HepG2 (cell line): ENCODE results near the gene PKD2L1. TPM values are rescaled to one million over a fixed set of nuclear protein-coding genes. Genes with fewer than 3 reads are reported as not detected.

ENCODE experiments used
- ARID5B ChIP-seq: IDR thresholded peaks from 2 replicates; pipeline ENCODE4 v1.4.0; 2020; ENCODE audit warnings: mild to moderate bottlenecking, missing genetic modification reagents
- CBFB ChIP-seq: sonication (generic); formaldehyde crosslinking; IDR thresholded peaks from 2 replicates; pipeline ENCODE4 v1.4.0; 2020; ENCODE audit warnings: missing genetic modification reagents
- CEBPG ChIP-seq: IDR thresholded peaks from 2 replicates; pipeline ENCODE4 v1.6.1; 2016
- FOXK2 ChIP-seq: fragments of 450-650 bp; IDR thresholded peaks from 2 replicates; pipeline ENCODE4 v1.6.1; 2016
- FOXP4 ChIP-seq: sonication (generic); formaldehyde crosslinking; IDR thresholded peaks from 2 replicates; pipeline ENCODE4 v1.4.0; 2020; ENCODE audit warnings: missing genetic modification reagents
- POLR2A ChIP-seq, 2 experiments: IDR thresholded peaks; 2 replicates each; pipeline ENCODE4 v1.6.1; 2011; ENCODE audit warnings: low read depth in 2 of 2, low read length in 2 of 2, mild to moderate bottlenecking in 1 of 2, moderate library complexity in 1 of 2; ENCODE audit not compliant: insufficient read depth in 1 of 2
- PRDM4 ChIP-seq: sonication (generic); formaldehyde crosslinking; IDR thresholded peaks from 2 replicates; pipeline ENCODE4 v1.9.0; 2021; ENCODE audit warnings: missing genetic modification reagents, borderline replicate concordance
- SMARCC2 ChIP-seq: fragments of 450-650 bp; IDR thresholded peaks from 2 replicates; pipeline ENCODE4 v1.6.1; 2017; ENCODE audit warnings: antibody characterized with exemption, mild to moderate bottlenecking
- SP5 ChIP-seq: IDR thresholded peaks from 2 replicates; pipeline ENCODE4 v1.6.1; 2016; ENCODE audit warnings: low read depth, borderline replicate concordance
- TCF7 ChIP-seq: sonication (generic); IDR thresholded peaks from 2 replicates; pipeline ENCODE4 v1.6.1; 2016; ENCODE audit warnings: antibody characterized with exemption, low read depth
- ZBTB7B ChIP-seq: sonication (generic); formaldehyde crosslinking; IDR thresholded peaks from 2 replicates; pipeline ENCODE4 v1.4.0; 2020; ENCODE audit warnings: missing genetic modification reagents
- ZNF446 ChIP-seq: sonication (generic); formaldehyde crosslinking; IDR thresholded peaks from 2 replicates; pipeline ENCODE4 v1.5.0; 2020; ENCODE audit warnings: mild to moderate bottlenecking, missing genetic modification reagents
- ZNF766 ChIP-seq: sonication (generic); formaldehyde crosslinking; IDR thresholded peaks from 2 replicates; pipeline ENCODE4 v1.5.0; 2020; ENCODE audit warnings: missing genetic modification reagents, borderline replicate concordance
- polyA plus RNA-seq, 8 experiments: library from polyadenylated mRNA; depleted of rRNA in 3 of 8; stranded (reverse) in 7 of 8; unstranded in 1 of 8; fragments of >200 nt; fragmentation: Illumina TruSeq in 4 of 8; extraction: Trizol in 4 of 8; gene quantifications; 2 replicates each; pipeline versions ENCODE4 v1.2.1 to v1.2.3, GENCODE V29; 2011 to 2016; ENCODE audit warnings: low read depth in 4 of 8, missing spikeins in 1 of 8, mixed read lengths in 1 of 8; ENCODE audit not compliant: insufficient read depth in 1 of 8
- total RNA-seq, 5 experiments: library from RNA; depleted of rRNA; stranded (reverse); fragments of >200 nt; fragmentation: Illumina TruSeq; extraction: Trizol; gene quantifications; 2 replicates each; pipeline ENCODE4 v1.2.3, GENCODE V29; 2016; ENCODE audit warnings: low read depth in 1 of 5

PKD2L1 gene
- total and polyA plus RNA-seq, 2 of the 13 experiments (the other 11 are each of a cell fraction or from before 2014, with no cell fraction given): 0.07 to 0.15 TPM

- peak; percentile 61; the same call in 1 of the 2 replicates for TF ChIP-seq FOXP4 (CRISPR knock-in tag)
- TF ChIP-seq SP5 (CRISPR knock-in tag): peak; percentile 63; the same call in 1 of the 2 replicates
- 0 out of 2 replicates have a peak, but pooled peaks have one; percentile 38 for TF ChIP-seq ARID5B (CRISPR knock-in tag)
- TF ChIP-seq CEBPG (CRISPR knock-in tag): 0 out of 2 replicates have a peak, but pooled peaks have one; percentile 5
- TF ChIP-seq POLR2A (IDR thresholded peaks at IDR 0.05; ENCODE audit: insufficient read depth in 1 of 2, low read depth in 2 of 2, low read length in 2 of 2): 0 out of 4 replicates have a peak, but pooled peaks of 1 of the 2 experiments have one; percentile 25
- TF ChIP-seq TCF7: peak; percentile 9; the same call in 1 of the 2 replicates
- TF ChIP-seq ZNF766 (CRISPR knock-in tag): no peak
- 0 out of 2 replicates have a peak, but pooled peaks have one; percentile 8 for TF ChIP-seq FOXK2
- no peak for TF ChIP-seq SMARCC2
- TF ChIP-seq CBFB: no peak
- TF ChIP-seq PRDM4: no peak
- 0 out of 2 replicates have a peak, but pooled peaks have one; percentile 20 for TF ChIP-seq ZBTB7B (CRISPR knock-in tag)
- no peak for TF ChIP-seq ZNF446
Observed at GRCh38 chr10:100359030-100359432, 29.0 kb upstream of the PKD2L1 start (continued).
